ENCODE data around the gene CCDC141.
"Not testable (repeated sequence)": the region's sequence is repeated elsewhere in the genome, so short reads cannot be mapped to it uniquely, and the experiment has no call there.

Gene CCDC141

DNA sequence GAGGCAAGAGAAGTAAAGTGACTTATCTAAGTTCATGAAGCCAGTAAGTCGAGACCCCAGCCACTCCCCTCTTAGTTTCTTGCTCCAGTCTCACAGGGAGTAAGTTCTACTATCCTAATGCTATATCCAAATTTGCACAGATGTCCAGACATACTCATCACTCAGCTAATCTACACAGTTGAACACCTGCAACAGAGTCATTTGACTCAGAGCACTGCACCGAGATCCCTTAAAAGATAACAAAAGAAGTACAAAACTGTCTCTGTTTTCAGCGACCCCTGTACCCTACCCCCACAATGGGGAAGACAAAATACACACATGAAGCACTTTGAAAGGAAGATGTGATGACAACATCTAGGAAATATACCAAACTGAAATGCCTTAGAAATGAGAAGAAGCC is 22.6 kb upstream of the CCDC141 start:
- no peak overlapping the region for H3K4me3 ChIP-seq (ENCODE audit: low read depth, low read length)
- no peak for TF ChIP-seq CTCF (IDR thresholded peaks at IDR 0.05; ENCODE audit: low read depth, low read length)

GRCh38 chr2:179071810-179072355 is 21.9 kb upstream of the CCDC141 start:
- H3K4me3 ChIP-seq (ENCODE audit: low read depth, low read length): no peak overlapping the region
- TF ChIP-seq CTCF (IDR thresholded peaks at IDR 0.05; ENCODE audit: low read depth, low read length): no peak

DNA sequence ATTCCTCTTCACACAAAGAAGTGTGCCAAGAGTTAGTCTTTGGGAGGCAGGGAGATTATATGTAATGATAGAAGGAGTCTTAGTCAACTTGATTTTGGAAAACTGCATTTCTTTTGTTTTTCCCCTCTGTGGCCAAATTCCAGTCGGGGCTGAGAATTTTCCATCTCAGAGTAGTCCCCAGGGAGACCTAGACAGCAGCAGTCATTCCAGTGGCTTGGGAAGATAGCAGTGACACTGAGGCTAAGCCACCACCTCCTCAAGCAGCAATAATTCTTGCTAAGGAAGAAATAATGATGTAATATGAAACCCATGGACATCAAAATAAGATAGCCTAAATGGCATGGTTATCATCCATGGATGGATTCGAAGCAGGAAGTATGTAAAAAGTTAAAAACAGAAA is 21.0 kb upstream of the CCDC141 start:
- no peak for TF ChIP-seq CTCF (IDR thresholded peaks at IDR 0.05; ENCODE audit: low read depth, low read length)

DNA sequence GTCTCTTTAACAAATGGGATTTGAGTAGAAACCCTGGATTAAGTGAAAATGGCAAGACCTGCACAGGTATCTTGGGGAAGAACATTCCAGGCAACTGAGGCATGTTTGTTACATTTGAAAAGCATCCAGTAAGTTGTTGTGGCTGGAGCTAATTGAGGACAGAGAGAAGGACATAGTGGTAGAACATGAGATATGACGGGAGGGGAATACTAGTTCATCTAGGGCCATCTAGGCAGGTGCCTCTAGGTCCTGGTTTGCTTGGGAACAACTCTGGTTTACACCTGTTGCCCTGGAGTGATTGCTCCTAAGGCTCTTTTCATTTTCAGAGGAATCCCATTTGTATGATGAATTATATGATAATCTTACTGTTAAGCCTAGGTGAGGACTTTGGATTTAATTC is 19.7 kb upstream of the CCDC141 start:
- TF ChIP-seq CTCF (IDR thresholded peaks at IDR 0.05; ENCODE audit: low read depth, low read length): no peak
- no peak overlapping the region for H3K4me3 ChIP-seq (ENCODE audit: low read depth, low read length)

More for the DNA sequence above, 21.0 kb upstream of the CCDC141 start:
- H3K4me3 ChIP-seq (ENCODE audit: low read depth, low read length): no peak overlapping the region

DNA sequence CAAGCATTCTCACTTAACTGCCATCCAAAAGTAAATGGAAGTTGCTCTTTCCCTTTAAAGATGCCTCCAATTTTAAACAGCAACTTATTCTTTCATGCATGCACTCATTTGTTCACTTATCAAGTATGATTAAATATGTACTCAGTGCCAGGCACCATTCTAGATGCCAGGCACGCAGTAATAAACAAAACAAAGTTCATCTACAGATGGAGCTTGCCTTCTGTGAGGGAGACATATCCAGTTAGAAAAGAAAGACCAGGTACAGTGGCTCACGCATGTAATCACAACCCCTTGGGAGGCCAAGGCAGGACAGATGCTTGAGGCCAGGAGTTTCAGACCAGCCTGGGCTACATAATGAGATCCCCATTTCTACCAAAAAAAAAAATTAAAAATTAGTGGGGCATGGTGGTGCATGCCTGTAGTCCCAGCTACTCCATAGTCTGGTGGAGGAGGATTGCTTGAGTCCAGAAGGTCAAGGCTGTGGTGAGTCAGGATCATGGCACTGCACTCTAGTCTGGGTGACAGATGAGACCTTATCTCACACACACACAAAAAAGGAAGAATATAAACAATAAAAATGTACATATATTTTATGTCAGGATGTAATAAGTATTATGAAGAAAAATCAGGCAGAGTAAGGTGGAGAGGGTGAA is 19.2 kb upstream of the CCDC141 start:
- no peak overlapping the region for H3K4me3 ChIP-seq (ENCODE audit: low read depth, low read length)
- no peak for TF ChIP-seq CTCF (IDR thresholded peaks at IDR 0.05; ENCODE audit: low read depth, low read length)

- TF ChIP-seq CTCF (IDR thresholded peaks at IDR 0.05; ENCODE audit: low read depth, low read length): no peak
- no peak overlapping the region for H3K4me3 ChIP-seq (ENCODE audit: low read depth, low read length)
These were observed 9.2 kb upstream of the CCDC141 start for GRCh38 chr2:179059026-179059700.

DNA sequence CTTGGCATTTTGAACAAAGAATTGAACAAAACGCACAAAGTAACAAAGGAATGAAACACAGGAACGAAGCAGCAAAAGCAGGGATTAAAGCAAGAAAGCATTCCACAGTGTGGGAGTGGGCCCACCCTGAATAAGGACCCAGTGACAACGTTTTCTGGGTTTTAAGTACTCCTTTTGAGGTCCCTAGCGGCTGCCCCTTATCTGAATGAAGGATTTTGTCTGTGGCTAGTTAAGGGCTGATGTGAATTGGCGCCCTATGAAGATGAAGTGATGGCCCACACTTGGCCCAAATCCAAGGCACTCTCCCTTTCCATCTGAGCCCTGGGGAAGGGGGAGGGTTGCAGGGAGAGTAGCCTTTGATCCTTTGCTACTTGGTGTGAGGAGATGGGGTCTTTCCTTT is 7.8 kb upstream of the CCDC141 start:
- no peak overlapping the region for H3K4me3 ChIP-seq (ENCODE audit: low read depth, low read length)
- TF ChIP-seq CTCF (IDR thresholded peaks at IDR 0.05; ENCODE audit: low read depth, low read length): no peak

GRCh38 chr2:179053568-179053967 is 3.6 kb upstream of the CCDC141 start:
- H3K4me3 ChIP-seq (ENCODE audit: low read depth, low read length): not testable (repeated sequence)

All from WI38 (cell line).